SU-DHL-6 (cell line): ENCODE data around the gene ANXA6.

ENCODE experiments used
- H2AFZ ChIP-seq: fragments of 200-600 bp; sonication (generic); 2 replicates; pipeline ENCODE4 v1.6.1; 2014; ENCODE audit warnings: low read depth, mild to moderate bottlenecking, moderate library complexity, mixed read lengths, antibody characterized with exemption, low read length; ENCODE audit not compliant: severe bottlenecking
- H3F3A ChIP-seq: fragments of 200-600 bp; shearing (Covaris generic); 2 replicates; pipeline ENCODE4 v1.6.0; 2016; ENCODE audit warnings: antibody characterized with exemption, mild to moderate bottlenecking; ENCODE audit not compliant: insufficient read depth
- H3K27ac ChIP-seq: fragments of 200-600 bp; sonication (generic); 2 replicates; pipeline ENCODE4 v1.5.1; 2016; ENCODE audit warnings: low read depth, mild to moderate bottlenecking, low read length, moderate library complexity, mixed read lengths
- H3K27me3 ChIP-seq: fragments of 200-600 bp; sonication (generic), shearing (Covaris generic); 2 replicates; pipeline ENCODE4 v1.6.0; 2014; ENCODE audit warnings: mild to moderate bottlenecking, low read length
- H3K36me3 ChIP-seq: fragments of 200-600 bp; sonication (generic); 2 replicates; pipeline ENCODE4 v1.6.1; 2014; ENCODE audit warnings: mild to moderate bottlenecking, low read length, mixed read lengths
- H3K4me2 ChIP-seq: fragments of 300-600, 200-600 bp; shearing (Covaris generic), sonication (generic); 2 replicates; pipeline ENCODE4 v1.6.0; 2014; ENCODE audit warnings: low read length, low read depth, mild to moderate bottlenecking; ENCODE audit not compliant: poor library complexity, severe bottlenecking
- H3K4me3 ChIP-seq: fragments of 200-600 bp; sonication (generic); 2 replicates; pipeline ENCODE4 v1.5.1; 2014; ENCODE audit warnings: antibody characterized with exemption, low read length, mild to moderate bottlenecking, mixed read lengths; ENCODE audit not compliant: insufficient read depth, poor library complexity, severe bottlenecking
- H3K79me2 ChIP-seq: fragments of 200-600 bp; sonication (generic); 2 replicates; pipeline ENCODE4 v1.6.1; 2014; ENCODE audit warnings: mild to moderate bottlenecking, low read length, moderate library complexity; ENCODE audit not compliant: insufficient read depth
- H3K9ac ChIP-seq: fragments of 200-600 bp; sonication (generic); 2 replicates; pipeline ENCODE4 v1.7.0; 2014; ENCODE audit warnings: mild to moderate bottlenecking, low read length
- H3K9me2 ChIP-seq: fragments of 200-600 bp; sonication (generic); replicated peaks from 2 replicates; pipeline ENCODE4 v1.6.1; 2014; ENCODE audit warnings: low read length; ENCODE audit not compliant: insufficient read depth
- H3K9me3 ChIP-seq: fragments of 200-600 bp; sonication (generic); 2 replicates; pipeline ENCODE4 v1.6.1; 2014; ENCODE audit warnings: low read length, mixed read lengths; ENCODE audit not compliant: insufficient read depth
- H4K20me1 ChIP-seq: fragments of 200-600 bp; sonication (generic); 2 replicates; pipeline ENCODE4 v1.6.1; 2014; ENCODE audit warnings: low read depth, mild to moderate bottlenecking, antibody characterized with exemption, low read length, moderate library complexity, mixed read lengths
- CTCF ChIP-seq: fragments of 200-600 bp; sonication (generic); IDR thresholded peaks from one replicate; pipeline ENCODE4 v1.5.1; 2017; ENCODE audit warnings: antibody characterized with exemption, mild to moderate bottlenecking, low read length, moderate library complexity; ENCODE audit not compliant: insufficient read depth, poor library complexity, severe bottlenecking
- EZH2phosphoT487 ChIP-seq: fragments of 200-600 bp; sonication (generic), shearing (Covaris generic); conservative IDR thresholded peaks from 2 replicates; pipeline ENCODE4 v1.6.1; 2018; ENCODE audit warnings: mild to moderate bottlenecking, antibody characterized with exemption, low read length, moderate library complexity, mixed read lengths

ANXA6 gene

GRCh38 chr5:151167022-151167421, 9.4 kb upstream of the ANXA6 start:
- Histone ChIP-seq H3F3A (peaks cover 34% of the 10 kb centered on the region), H3K27me3 (no peaks in the 10 kb centered on the region), H3K4me3 (no peak overlapping the region), H3K79me2 (no peaks in the 10 kb centered on the region), H2AFZ (no peak overlapping the region), H3K9me2 (no peaks in the 10 kb centered on the region), H4K20me1 (no peaks in the 10 kb centered on the region), H3K9ac (no peak overlapping the region), H3K36me3 (no peaks in the 10 kb centered on the region), H3K27ac (no peak overlapping the region), H3K9me3 (no peaks in the 10 kb centered on the region), H3K4me2 (no peak overlapping the region)
- no peak for TF ChIP-seq CTCF

- Histone ChIP-seq H3K27me3 (no peaks in the 10 kb centered on the region), H2AFZ (no peak overlapping the region), H4K20me1 (no peaks in the 10 kb centered on the region), H3K9me2 (no peaks in the 10 kb centered on the region), H3K4me3 (no peak overlapping the region), H3K36me3 (no peaks in the 10 kb centered on the region), H3K9me3 (no peaks in the 10 kb centered on the region), H3K9ac (peak overlapping the region; percentile 23; the same call in 1 of the 2 replicates), H3K27ac (peak overlapping the region; percentile 27; the same call in 1 of the 2 replicates), H3K4me2 (peak overlapping the region; percentile 17), H3K79me2 (no peaks in the 10 kb centered on the region), H3F3A (peaks cover 19% of the 10 kb centered on the region; the same call in 1 of the 2 replicates)
- TF ChIP-seq CTCF (peak; percentile 92), EZH2phosphoT487 (no peak)
Measured at GRCh38 chr5:151164687-151165392, 7.3 kb upstream of the ANXA6 start.

- TF ChIP-seq EZH2phosphoT487 (no peak), CTCF (no peak)
- peaks cover 9% of the 10 kb centered on the region; the same call in 1 of the 2 replicates for H3F3A ChIP-seq
- no peaks in the 10 kb centered on the region for H3K27me3 ChIP-seq
- no peak overlapping the region for H3K9ac ChIP-seq
- no peaks in the 10 kb centered on the region for H3K79me2 ChIP-seq
- H3K9me3 ChIP-seq = no peaks in the 10 kb centered on the region
- no peaks in the 10 kb centered on the region for H4K20me1 ChIP-seq
- no peaks in the 10 kb centered on the region for H3K36me3 ChIP-seq
- no peak overlapping the region for H3K4me3 ChIP-seq
- H2AFZ ChIP-seq = no peak overlapping the region
- H3K9me2 ChIP-seq = no peaks in the 10 kb centered on the region
- no peak overlapping the region for H3K4me2 ChIP-seq
- H3K27ac ChIP-seq = no peak overlapping the region
Measured at GRCh38 chr5:151162776-151163175, 5.2 kb upstream of the ANXA6 start.
